ENCODE measurements around the gene SDF2L1.

DNA sequence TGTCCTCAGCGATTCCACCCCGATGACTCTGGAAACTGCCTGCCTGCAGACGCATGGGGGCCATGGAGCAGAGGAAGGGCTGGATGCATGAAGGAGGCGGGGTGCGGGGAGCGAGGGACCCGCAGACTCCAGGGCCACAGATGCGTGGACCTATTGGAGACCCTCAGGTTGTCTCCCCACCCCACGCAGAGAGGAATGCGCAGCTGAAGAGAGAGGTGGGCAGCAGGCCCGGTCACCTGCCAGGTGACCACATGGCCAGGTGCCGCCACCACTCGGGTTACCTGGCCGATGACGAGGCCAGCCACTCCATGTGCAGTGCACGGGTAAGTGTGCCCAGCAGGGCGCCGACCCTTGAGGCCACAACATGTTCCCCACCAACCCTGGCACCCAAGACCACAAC lies 9.2 kb upstream of the SDF2L1 start:
- TF ChIP-seq POLR2A (IDR thresholded peaks at IDR 0.05): no peak
- TF ChIP-seq, protein P1, sequence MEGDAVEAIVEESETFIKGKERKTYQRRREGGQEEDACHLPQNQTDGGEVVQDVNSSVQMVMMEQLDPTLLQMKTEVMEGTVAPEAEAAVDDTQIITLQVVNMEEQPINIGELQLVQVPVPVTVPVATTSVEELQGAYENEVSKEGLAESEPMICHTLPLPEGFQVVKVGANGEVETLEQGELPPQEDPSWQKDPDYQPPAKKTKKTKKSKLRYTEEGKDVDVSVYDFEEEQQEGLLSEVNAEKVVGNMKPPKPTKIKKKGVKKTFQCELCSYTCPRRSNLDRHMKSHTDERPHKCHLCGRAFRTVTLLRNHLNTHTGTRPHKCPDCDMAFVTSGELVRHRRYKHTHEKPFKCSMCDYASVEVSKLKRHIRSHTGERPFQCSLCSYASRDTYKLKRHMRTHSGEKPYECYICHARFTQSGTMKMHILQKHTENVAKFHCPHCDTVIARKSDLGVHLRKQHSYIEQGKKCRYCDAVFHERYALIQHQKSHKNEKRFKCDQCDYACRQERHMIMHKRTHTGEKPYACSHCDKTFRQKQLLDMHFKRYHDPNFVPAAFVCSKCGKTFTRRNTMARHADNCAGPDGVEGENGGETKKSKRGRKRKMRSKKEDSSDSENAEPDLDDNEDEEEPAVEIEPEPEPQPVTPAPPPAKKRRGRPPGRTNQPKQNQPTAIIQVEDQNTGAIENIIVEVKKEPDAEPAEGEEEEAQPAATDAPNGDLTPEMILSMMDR (IDR thresholded peaks at IDR 0.05): no peak

All from body of pancreas (tissue), 4 donors.